Measurements from ENCODE around the gene NRROS. TPM values are rescaled to one million over a fixed set of nuclear protein-coding genes. Genes with fewer than 3 reads are reported as not detected.
"Not testable (repeated sequence)": the region's sequence is repeated elsewhere in the genome, so short reads cannot be mapped to it uniquely, and the experiment has no call there.

The NRROS gene
- 5.1 TPM for polyA plus RNA-seq (ENCODE audit: insufficient read length)

- no peak for DNase-seq (ENCODE audit: low read depth)
Measured at GRCh38 chr3:196639483-196640296, at the start of gene NRROS. TSS of gene NRROS (plus strand) at chr3:196639694. CDS start at chr3:196654540, 14,846 bp downstream.

GRCh38 chr3:196590279-196590678 is 49.2 kb upstream of the NRROS start:
- no peak for DNase-seq (ENCODE audit: low read depth)

GRCh38 chr3:196596355-196596754 is 43.1 kb upstream of the NRROS start:
- DNase-seq (ENCODE audit: low read depth): no peak

GRCh38 chr3:196597971-196598733 is 41.3 kb upstream of the NRROS start:
- not testable (repeated sequence) for DNase-seq (ENCODE audit: low read depth)

GRCh38 chr3:196599734-196600128 is 39.8 kb upstream of the NRROS start:
- no peak for DNase-seq (ENCODE audit: low read depth)

GRCh38 chr3:196600359-196600758 is 39.1 kb upstream of the NRROS start:
- no peak for DNase-seq (ENCODE audit: low read depth)

GRCh38 chr3:196602673-196603072 is 36.8 kb upstream of the NRROS start:
- no peak for DNase-seq (ENCODE audit: low read depth)

- DNase-seq (ENCODE audit: low read depth): no peak
Measured at GRCh38 chr3:196603683-196604082, 35.8 kb upstream of the NRROS start.

- DNase-seq (ENCODE audit: low read depth): no peak
Measured at GRCh38 chr3:196604548-196604947, 34.9 kb upstream of the NRROS start.

GRCh38 chr3:196608693-196609092 is 30.8 kb upstream of the NRROS start:
- DNase-seq (ENCODE audit: low read depth): no peak

GRCh38 chr3:196609343-196609775 is 30.1 kb upstream of the NRROS start:
- no peak for DNase-seq (ENCODE audit: low read depth)

- DNase-seq (ENCODE audit: low read depth): no peak
Measured at GRCh38 chr3:196609805-196610515, 29.5 kb upstream of the NRROS start.

- no peak for DNase-seq (ENCODE audit: low read depth)
Measured at GRCh38 chr3:196611761-196612483, 27.6 kb upstream of the NRROS start.

- DNase-seq (ENCODE audit: low read depth): not testable (repeated sequence)
Measured at GRCh38 chr3:196615234-196615633, 24.3 kb upstream of the NRROS start.

GRCh38 chr3:196617256-196617655 is 22.2 kb upstream of the NRROS start:
- no peak for DNase-seq (ENCODE audit: low read depth)

GRCh38 chr3:196619223-196619622 is 20.3 kb upstream of the NRROS start:
- DNase-seq (ENCODE audit: low read depth): no peak

GRCh38 chr3:196619627-196620026 is 19.9 kb upstream of the NRROS start:
- DNase-seq (ENCODE audit: low read depth): not testable (repeated sequence)

GRCh38 chr3:196620161-196620604 is 19.3 kb upstream of the NRROS start:
- DNase-seq (ENCODE audit: low read depth): no peak

- no peak for DNase-seq (ENCODE audit: low read depth)
Measured at GRCh38 chr3:196620684-196621083, 18.8 kb upstream of the NRROS start.

GRCh38 chr3:196621611-196622010 is 17.9 kb upstream of the NRROS start:
- DNase-seq (ENCODE audit: low read depth): no peak

GRCh38 chr3:196624067-196624790 is 15.3 kb upstream of the NRROS start:
- no peak for DNase-seq (ENCODE audit: low read depth)

Measured in forelimb muscle (tissue), 1 donor.